BE2C (cell line): Measurements from ENCODE around the gene AADACL4. TPM values are rescaled to one million over a fixed set of nuclear protein-coding genes. Genes with fewer than 3 reads are reported as not detected.

Experiments used
- DNase-seq: peaks from one replicate; pipeline ENCODE4 v3.0.0-alpha.2; 2020
- H3K27me3 ChIP-seq: fragments of 250-450 bp; sonication (Bioruptor Pico); 2 replicates; pipeline ENCODE4 v1.5.1; 2020; ENCODE audit warnings: mild to moderate bottlenecking
- H3K36me3 ChIP-seq: fragments of 250-450 bp; sonication (Bioruptor Pico); 2 replicates; pipeline ENCODE4 v1.5.1; 2020; ENCODE audit warnings: mild to moderate bottlenecking
- H3K4me1 ChIP-seq: fragments of 250-450 bp; sonication (Bioruptor Pico); 2 replicates; pipeline ENCODE4 v1.5.1; 2020
- H3K4me3 ChIP-seq: 2 replicates; pipeline ENCODE4 v1.5.1; 2011; ENCODE audit warnings: low read depth, low read length
- H3K9me3 ChIP-seq: fragments of 250-450 bp; sonication (Bioruptor Pico); 2 replicates; pipeline ENCODE4 v1.5.1; 2020
- CTCF ChIP-seq: IDR thresholded peaks from 2 replicates; pipeline ENCODE4 v1.5.1; 2012; ENCODE audit warnings: mild to moderate bottlenecking, low read depth, low read length
- polyA plus RNA-seq: library from polyadenylated mRNA; unstranded; fragments of >200 nt; gene quantifications from one replicate; pipeline ENCODE4 v1.2.1, GENCODE V29; 2012; ENCODE audit warnings: low read depth, missing spikeins; ENCODE audit not compliant: insufficient read length, insufficient read depth

Gene AADACL4
- polyA plus RNA-seq: not detected

DNA sequence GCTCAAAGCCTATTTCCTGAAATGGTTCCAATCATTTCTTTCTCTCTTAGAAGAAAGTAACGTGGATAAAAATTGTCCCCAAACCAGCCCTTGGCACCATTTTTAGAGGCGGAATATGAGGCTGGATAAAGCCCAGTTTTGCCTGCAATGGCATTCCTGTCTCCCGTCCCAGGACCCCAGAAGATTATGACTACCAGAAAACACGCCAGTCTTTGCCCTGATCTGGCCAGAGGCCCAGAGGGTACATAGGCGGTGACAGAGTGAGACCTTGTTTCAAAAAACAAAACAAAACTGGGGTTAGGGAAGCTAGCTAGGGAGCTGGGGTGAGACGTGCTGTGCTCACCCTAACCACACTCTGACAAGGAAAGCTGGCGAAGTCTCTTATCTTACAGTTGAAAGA is at the start of gene AADACL4:
Gene AADACL4, plus strand, starts transcription at position 301 of the 400 bp plus-strand sequence. CDS start 462 bp downstream, outside the sequence.
- H3K27me3 ChIP-seq: no peaks in the 10 kb centered on the region
- DNase-seq: no peak
- no peak within 1 kb of the TSS for H3K4me3 ChIP-seq
- no peaks in the 10 kb centered on the region for H3K4me1 ChIP-seq
- no peaks in the 10 kb centered on the region for H3K9me3 ChIP-seq
- TF ChIP-seq CTCF: no peak
- no peaks in the 10 kb centered on the region for H3K36me3 ChIP-seq

DNA sequence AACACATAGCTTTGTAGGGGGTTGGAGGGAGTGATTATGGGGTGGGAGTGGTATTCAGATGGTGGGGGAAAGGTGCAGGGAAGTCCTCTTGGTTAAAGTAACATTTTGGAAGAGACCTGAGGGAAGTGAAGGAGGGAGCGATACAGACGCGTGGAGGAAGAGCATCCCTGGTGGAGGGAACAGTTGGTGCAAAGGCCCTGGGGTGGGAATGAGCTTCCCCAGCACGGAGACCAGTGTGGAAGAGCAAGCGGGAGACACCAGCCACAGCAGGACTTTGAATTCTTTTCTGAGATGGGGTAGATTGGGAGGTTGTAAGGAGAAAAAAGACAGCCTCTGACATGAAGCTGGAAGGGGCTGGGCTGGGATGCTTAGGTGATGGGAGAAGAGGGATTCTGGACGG is 49.4 kb upstream of the AADACL4 start:
- DNase-seq: no peak
- TF ChIP-seq CTCF: no peak
- H3K4me1 ChIP-seq: no peaks in the 10 kb centered on the region

DNA sequence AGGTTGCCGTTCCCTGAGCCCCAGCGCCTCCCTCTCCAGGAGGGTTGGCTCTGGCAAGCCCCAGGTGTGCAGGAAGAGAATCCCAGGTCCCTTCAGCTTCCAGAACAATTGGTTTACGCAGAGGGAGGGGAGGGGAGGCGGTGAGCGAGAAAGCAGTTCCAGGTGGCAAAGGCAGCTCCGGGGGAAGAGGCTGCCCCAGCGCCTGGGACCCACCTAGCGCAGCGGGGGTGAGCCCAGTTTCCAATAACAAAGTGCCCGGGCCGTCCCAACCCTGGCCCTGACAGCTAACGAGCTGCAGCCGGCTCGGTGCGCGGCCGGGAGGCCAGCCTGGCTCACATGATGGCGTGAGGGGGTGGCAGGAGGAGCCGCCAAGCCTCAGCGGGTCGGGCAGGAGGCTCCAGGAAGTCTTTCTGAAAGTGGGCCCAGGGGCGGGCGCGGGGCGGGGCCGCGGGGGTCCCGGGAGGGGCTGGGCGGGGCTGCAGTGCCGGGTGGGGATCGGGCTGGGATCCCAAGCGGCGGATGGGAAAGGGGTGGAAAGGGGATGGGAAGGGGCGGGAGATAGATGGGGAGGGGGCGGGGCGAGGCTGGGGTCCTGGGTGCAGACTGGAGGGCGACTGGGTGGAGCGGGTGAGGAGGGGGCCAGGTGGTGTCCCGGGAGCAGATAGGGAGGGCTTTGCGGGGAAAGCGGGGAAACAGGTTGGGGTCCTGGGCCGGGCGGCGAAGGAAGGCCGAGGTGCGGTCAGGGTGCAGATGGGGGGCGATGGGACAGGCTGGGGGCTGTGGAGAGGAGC is 48.7 kb upstream of the AADACL4 start:
- peak overlapping the region; percentile 44 for H3K4me3 ChIP-seq
- no peaks in the 10 kb centered on the region for H3K4me1 ChIP-seq
- no peaks in the 10 kb centered on the region for H3K27me3 ChIP-seq
- TF ChIP-seq CTCF: no peak
- H3K36me3 ChIP-seq: no peaks in the 10 kb centered on the region
- no peaks in the 10 kb centered on the region for H3K9me3 ChIP-seq
- peak; percentile 25 for DNase-seq

More for the DNA sequence above, 49.4 kb upstream of the AADACL4 start:
- Histone ChIP-seq H3K36me3 (no peaks in the 10 kb centered on the region), H3K4me3 (no peak overlapping the region), H3K27me3 (no peaks in the 10 kb centered on the region), H3K9me3 (no peaks in the 10 kb centered on the region)

DNA sequence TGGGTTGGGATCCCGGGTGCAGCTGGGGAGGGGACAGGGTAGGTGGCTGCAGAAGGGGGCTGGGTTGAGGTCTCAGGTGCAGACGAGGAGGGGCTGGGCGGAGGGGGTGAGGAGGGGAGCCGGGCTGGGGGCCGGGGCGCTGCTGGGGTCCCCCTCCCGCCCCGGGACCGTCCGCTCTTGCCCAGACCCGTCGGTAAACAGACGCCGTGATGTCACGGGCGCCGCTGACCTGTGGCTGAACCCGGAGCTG is 48.2 kb upstream of the AADACL4 start:
- no peak for TF ChIP-seq CTCF
- Histone ChIP-seq H3K4me3 (peak overlapping the region; percentile 44), H3K4me1 (no peaks in the 10 kb centered on the region), H3K9me3 (no peaks in the 10 kb centered on the region), H3K36me3 (no peaks in the 10 kb centered on the region), H3K27me3 (no peaks in the 10 kb centered on the region)
- no peak for DNase-seq

DNA sequence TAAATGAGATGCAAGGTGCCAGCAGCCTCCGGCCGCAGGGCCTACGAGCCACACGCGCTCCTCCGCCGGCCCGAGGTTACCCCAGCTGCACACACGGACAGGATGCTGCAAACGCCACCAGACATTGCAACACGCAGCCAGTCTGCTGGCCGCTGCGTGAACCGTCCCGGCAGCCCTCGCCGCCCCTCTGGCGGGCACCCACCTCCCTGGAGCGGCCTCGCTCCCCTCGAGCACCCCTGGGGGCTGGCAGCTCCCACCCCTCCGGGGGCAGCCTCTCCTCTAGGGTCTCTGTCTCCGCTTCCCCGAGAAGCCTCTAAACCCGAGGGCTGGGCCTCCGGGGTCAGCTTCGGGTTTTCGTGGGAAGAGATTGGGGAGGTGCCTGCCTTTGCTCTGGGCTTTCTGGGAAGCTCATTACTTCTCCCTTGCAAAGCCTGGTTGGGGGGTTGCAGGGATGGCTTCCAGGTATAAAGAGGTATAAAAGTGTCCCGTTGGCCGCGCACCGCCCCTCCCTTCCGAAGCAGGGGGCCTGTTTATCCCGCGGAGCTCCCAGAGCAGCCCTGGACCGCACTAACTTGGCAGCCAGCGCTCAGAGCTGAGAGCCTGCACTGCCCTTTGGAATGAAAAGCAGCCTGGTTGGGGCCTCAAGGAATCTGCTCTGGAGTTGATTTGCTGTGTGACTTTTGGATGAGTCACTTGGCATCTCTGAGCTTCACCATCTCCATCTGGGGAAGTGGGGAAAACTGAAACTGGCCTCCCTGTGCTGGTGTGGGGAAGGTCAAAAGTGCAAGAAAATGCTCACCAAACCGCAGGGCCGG is 47.7 kb upstream of the AADACL4 start:
- DNase-seq: peak; percentile 48
- Histone ChIP-seq H3K4me1 (no peaks in the 10 kb centered on the region), H3K4me3 (peak overlapping the region; percentile 44), H3K27me3 (no peaks in the 10 kb centered on the region), H3K36me3 (no peaks in the 10 kb centered on the region), H3K9me3 (no peaks in the 10 kb centered on the region)
- TF ChIP-seq CTCF: no peak

- no peak for TF ChIP-seq CTCF
- Histone ChIP-seq H3K27me3 (no peaks in the 10 kb centered on the region), H3K9me3 (no peaks in the 10 kb centered on the region), H3K4me1 (no peaks in the 10 kb centered on the region), H3K36me3 (no peaks in the 10 kb centered on the region), H3K4me3 (no peak overlapping the region)
- DNase-seq: no peak
Measured at GRCh38 chr1:12597792-12598191, 46.1 kb upstream of the AADACL4 start.
